ENCODE measurements around the gene TMEM208.

TMEM208 gene

DNA sequence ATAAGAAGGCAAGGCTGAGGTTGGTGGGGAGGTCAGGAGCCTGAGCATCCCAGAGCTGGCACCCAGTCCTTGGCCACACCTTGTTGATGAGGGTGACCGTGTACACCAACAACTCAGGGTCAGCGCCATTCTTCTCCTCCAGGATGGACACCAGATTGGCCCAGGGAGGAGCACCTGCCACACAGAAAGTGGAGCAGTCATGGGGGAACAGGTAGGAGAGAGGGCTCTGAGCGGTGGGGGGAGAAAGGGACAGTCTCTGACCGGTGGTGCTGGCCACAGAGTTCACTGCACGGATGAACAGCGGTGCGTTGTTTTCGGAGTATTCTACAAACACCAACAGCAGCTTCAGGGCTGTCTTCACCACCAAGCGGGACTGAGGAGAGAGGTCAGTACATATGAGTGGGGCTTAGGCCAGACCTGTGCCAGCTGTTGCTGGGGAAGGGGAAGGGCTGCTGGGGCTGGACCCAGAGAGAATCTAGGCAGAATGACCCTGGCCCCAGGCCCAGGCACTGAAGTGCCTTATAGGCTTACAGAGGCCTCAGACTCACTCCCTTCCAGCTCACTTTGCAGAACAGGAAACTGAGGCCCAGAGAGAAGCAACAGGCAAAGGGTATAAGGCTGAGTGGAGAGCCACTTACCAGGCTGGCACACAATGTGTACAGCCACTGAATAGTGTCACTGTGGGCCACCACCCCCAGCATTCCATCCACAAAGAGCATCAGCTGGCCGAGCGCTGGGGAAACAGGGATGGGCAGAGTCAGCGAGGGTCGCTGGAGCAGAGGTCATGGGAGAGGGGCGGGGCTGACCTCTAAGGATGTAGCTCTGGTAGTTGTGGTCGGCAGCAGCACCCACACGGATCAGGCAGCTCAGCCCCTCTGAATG is 10.7 kb downstream of the TMEM208 start:
- no peak for DNase-seq

GRCh38 chr16:67238278-67238575 is 11.3 kb downstream of the TMEM208 start:
- no peak for DNase-seq

DNA sequence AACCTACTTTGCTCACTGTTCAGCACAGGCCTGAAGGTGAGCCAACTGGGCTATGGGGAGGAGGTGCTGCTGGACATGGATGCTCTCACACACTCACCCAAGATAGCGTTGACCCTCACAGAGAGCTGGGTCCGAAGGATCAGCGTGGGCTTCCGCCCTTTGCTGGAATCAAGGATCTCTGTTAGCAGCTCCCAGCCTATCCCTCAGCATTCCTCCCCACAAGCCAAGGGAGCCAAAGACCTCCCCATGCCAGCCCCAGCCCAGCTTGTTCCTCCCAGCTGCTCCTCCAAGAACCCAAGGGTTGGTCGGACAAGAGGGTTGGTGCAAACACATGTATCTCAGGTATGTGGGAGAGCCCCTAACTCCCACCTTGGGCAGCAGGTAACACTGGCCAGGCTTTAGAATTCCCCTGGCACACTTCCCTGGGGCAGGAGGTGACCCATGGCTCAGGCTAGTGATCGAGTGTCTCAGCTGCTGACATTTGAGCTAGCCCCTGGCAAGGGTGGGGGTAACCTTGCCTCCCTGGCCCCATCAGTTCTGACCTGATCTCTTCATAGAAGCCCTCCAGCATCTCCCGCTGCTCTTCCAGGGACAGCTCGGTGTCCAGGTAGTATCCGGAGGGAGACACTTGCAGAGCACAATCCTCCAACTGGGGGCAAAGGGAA is 12.0 kb downstream of the TMEM208 start:
- no peak for DNase-seq

- peak; percentile 58 for DNase-seq
These were observed 13.6 kb downstream of the TMEM208 start for GRCh38 chr16:67240506-67240905.

DNA sequence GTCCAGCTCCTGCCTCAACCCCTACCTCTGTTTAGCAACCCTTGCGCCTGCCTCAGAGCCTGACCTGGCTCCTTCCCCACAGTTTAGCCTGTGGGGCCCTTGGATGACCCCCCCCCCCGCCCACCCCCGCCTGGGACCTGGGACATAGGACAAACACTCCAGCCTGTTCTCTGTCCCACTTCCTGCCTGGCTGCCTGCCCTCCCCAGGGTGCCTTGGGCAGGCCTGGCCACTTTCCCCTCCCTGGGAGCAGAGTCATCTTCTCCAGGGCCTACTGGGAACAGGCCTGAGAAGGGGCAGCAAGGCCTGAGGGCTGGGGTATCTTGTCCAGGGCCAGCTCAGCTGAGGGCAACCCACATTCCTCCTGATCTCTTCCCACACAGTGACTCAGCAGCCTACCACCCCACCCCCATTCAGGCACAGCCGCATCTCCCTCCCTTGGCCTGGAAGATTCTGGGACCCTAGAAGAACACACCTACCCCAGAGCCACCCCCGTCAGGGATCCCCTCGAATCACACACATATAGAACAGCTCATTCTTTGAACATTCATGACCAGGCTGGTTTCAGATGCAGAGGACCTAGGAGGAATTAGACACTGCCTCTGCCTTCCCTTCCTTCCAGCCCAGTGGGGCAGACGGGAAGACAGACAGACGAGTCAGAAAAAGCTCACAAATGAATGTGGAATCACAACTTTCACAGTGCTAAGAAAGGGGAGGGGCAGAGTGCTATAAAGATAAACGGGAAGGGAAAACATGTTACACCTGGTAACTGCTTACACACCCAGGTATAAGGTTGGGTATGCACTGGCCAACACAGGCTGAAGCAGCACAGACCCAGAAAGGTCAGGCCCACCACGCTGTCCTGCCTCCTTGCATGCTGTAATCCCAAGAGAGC is 14.3 kb downstream of the TMEM208 start:
- peak; percentile 85 for DNase-seq

DNA sequence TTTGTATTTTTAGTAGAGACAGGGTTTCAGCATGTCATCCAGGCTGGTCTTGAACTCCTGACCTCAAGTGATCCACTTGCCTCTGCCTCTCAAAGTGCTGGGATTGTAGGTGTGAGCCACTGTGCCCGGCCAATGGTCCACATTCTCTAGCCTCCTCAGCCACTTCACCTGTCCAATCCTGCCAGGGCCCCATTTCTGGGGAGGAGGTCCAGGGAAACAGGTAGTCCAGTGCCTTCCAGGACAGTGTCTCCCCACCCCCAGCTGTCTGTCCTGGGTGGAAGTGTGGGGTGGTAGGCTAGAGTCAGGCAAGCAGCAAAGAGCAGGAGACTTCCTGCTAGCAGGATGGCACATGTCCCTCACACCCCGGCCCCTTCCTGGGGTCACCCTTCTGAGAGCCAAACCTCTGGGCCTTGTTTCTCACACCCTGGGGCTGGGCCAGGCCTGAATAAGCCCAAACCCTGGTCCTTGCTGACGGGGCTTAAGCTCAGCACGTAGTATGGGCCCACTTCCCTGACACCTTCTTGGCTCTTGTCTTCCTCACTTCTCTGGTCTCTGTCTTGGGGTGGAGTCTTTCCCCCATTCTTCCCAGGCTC is 15.3 kb downstream of the TMEM208 start:
- no peak for DNase-seq

GRCh38 chr16:67243481-67243880 is 16.6 kb downstream of the TMEM208 start:
- no peak for DNase-seq

GRCh38 chr16:67244387-67245185 is 17.7 kb downstream of the TMEM208 start:
- peak; percentile 94 for DNase-seq

DNA sequence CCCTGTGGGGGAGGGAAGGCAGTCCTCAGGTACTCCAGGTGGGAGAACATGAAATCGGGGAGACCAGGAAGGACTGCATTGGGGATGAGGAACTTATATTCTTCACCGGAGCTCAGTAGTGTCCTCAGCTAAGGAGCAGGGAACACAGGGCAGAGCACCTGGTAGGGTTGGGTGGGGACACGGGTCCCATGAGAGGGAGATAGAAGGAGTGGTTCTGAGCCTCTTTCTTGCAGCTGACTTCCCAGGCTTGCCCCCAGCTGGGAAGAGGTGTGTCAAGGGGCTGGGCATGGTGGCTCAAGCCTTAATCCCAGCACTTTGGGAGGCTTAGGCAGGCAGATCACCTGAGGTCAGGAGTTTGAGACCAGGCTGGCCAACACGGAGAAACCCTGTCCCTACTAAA is 18.3 kb downstream of the TMEM208 start:
- DNase-seq, result no peak

- no peak for DNase-seq
These were observed 18.7 kb downstream of the TMEM208 start for GRCh38 chr16:67245674-67246080.

DNA sequence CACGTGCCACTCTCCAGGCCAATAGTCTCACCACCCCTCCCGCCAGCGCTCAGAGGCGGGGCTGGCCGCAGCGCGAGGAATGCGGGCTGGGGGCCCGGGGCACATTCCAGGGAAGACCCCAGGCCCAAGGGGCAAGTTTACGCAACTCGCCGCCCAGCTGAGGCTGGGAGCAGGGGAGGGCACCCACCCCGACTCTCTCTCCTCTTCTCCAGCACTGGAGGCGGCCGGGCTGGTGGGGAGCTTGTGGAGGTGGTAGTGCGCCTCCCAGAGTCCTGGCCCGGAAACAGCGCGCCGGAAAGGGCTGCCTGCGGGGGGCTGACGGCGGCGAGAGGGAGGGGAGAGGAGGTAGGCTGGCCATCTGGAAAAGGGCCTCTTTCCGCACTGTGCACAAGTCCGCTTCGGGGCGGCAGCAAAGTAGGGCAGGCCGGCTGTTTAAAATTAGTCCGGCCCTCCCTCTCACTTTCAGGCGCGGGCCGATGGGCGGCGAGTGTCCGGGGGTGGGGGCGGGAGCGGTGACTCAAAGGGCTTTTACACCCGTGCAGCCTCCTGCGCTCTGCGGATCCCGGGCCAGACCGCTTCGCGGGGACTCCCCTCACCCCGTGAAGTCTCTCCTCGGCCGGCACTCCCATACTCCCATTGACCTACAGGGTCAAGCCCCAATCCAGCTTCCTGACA is 19.3 kb downstream of the TMEM208 start:
- peak; percentile 85 for DNase-seq

DNA sequence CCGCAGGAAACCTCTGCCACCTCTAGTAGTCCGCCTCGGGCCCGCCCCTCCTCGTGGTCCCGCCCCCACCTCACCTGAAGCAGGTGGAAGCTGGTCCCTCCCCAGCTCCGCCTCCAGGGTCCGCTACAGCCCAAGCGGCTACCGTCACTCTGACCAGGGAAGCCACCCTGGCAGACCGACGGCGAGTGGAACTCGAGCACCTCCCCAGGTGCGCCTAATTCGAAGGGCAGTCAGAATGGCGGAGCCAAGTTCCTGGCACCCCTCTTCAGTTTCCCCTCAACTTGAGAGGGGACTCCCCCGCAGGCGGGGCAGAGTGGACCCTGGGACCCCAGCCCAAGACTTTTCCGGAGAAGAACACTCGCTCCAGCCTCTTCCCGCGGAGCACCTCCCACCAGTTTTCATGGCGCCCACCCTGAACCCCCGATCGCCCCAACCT is 19.8 kb downstream of the TMEM208 start:
- DNase-seq, result no peak

GRCh38 chr16:67247192-67248072 is 20.5 kb downstream of the TMEM208 start, which contains the start of gene FHOD1:
FHOD1 (minus strand) TSS chr16:67247481; CDS start chr16:67247410, 71 bp downstream.
- peak; percentile 94 for DNase-seq

- no peak for DNase-seq
These were observed 21.1 kb downstream of the TMEM208 start for GRCh38 chr16:67248073-67248400.

GRCh38 chr16:67248401-67249177 is 21.7 kb downstream of the TMEM208 start, which contains the start of gene SLC9A5:
SLC9A5 (plus strand) TSS chr16:67248979; CDS start chr16:67249015, 36 bp downstream.
- no peak for DNase-seq

- DNase-seq, result peak; percentile 32
These were observed 22.5 kb downstream of the TMEM208 start for GRCh38 chr16:67249178-67250044.

GRCh38 chr16:67250045-67250327 is 23.1 kb downstream of the TMEM208 start:
- DNase-seq, result no peak

GRCh38 chr16:67252609-67253497 is 25.9 kb downstream of the TMEM208 start:
- DNase-seq, result no peak

Measured in fibroblast of skin of right quadriceps (primary cell).